Fibroblast of lung (primary cell): ENCODE results near the gene CDCA7. TPM values are rescaled to one million over a fixed set of nuclear protein-coding genes. Genes with fewer than 3 reads are reported as not detected.

ENCODE experiments used
- DNase-seq, 2 donors: peaks; one replicate each; pipeline versions ENCODE4 v3.0.0 to v3.0.0-alpha.2; 2010; ENCODE audit warnings: low read depth in 2 of 2
- H2AFZ ChIP-seq: 2 replicates; pipeline ENCODE4 v1.5.1; 2012; ENCODE audit warnings: low read length, control low read depth, inconsistent platforms
- H3K27ac ChIP-seq: 2 replicates; pipeline ENCODE4 v1.5.1; 2011; ENCODE audit warnings: low read length, control low read depth; ENCODE audit not compliant: insufficient read depth
- H3K27me3 ChIP-seq: 2 replicates; pipeline ENCODE4 v1.5.1; 2011; ENCODE audit warnings: mild to moderate bottlenecking, low read length; ENCODE audit not compliant: control insufficient read depth, insufficient read depth
- H3K36me3 ChIP-seq: 2 replicates; pipeline ENCODE4 v1.5.1; 2011; ENCODE audit warnings: low read length; ENCODE audit not compliant: control insufficient read depth, insufficient read depth
- H3K4me1 ChIP-seq: 2 replicates; pipeline ENCODE4 v1.5.1; 2011; ENCODE audit warnings: low read length; ENCODE audit not compliant: control insufficient read depth, insufficient read depth; ENCODE audit errors: extremely low read depth
- H3K4me2 ChIP-seq: 2 replicates; pipeline ENCODE4 v1.5.1; 2011; ENCODE audit warnings: low read length, control low read depth; ENCODE audit not compliant: insufficient read depth; ENCODE audit errors: extremely low read depth
- H3K4me3 ChIP-seq, 4 experiments: fragments of 200-600 bp in 1 of 4; sonication (generic) in 1 of 4; replicated peaks in 1 of 4; 2 replicates each; pipeline ENCODE4 v1.5.1; 2011 to 2016; ENCODE audit warnings: low read length in 4 of 4, low read depth in 3 of 4, mild to moderate bottlenecking in 3 of 4, control low read depth in 2 of 4, inconsistent platforms in 1 of 4, mixed read lengths in 1 of 4; ENCODE audit not compliant: insufficient read depth in 1 of 4; ENCODE audit errors: control extremely low read depth in 1 of 4
- H3K79me2 ChIP-seq: 2 replicates; pipeline ENCODE4 v1.5.1; 2012; ENCODE audit warnings: mild to moderate bottlenecking, low read length, inconsistent platforms; ENCODE audit not compliant: control insufficient read depth, insufficient read depth
- H3K9ac ChIP-seq: 2 replicates; pipeline ENCODE4 v1.5.1; 2011; ENCODE audit warnings: mild to moderate bottlenecking, low read length, control low read depth; ENCODE audit not compliant: insufficient read depth
- H3K9me3 ChIP-seq: 2 replicates; pipeline ENCODE4 v1.5.1; 2012; ENCODE audit warnings: low read depth, low read length; ENCODE audit not compliant: control insufficient read depth, insufficient read depth
- H4K20me1 ChIP-seq: 2 replicates; pipeline ENCODE4 v1.5.1; 2011; ENCODE audit warnings: low read length; ENCODE audit not compliant: control insufficient read depth, insufficient read depth; ENCODE audit errors: extremely low read depth
- CTCF ChIP-seq, 2 donors: IDR thresholded peaks in 1 of 2; conservative IDR thresholded peaks in 1 of 2; 1 replicate in 1 of 2; 2 replicates in 1 of 2; pipeline ENCODE4 v1.5.1; 2011 to 2012; ENCODE audit warnings: low read length in 2 of 2, control low read depth in 1 of 2, inconsistent platforms in 1 of 2, low read depth in 1 of 2, mild to moderate bottlenecking in 1 of 2
- EZH2 ChIP-seq: IDR thresholded peaks from 2 replicates; pipeline ENCODE4 v1.5.1; 2012; ENCODE audit warnings: low read length, control low read depth, mild to moderate bottlenecking; ENCODE audit errors: missing control alignments
- polyA plus RNA-seq, 2 donors: library from polyadenylated mRNA; depleted of rRNA in 1 of 2; stranded (reverse) in 1 of 2; unstranded in 1 of 2; fragments of >200 nt; gene quantifications; 2 replicates each; pipeline ENCODE4 v1.2.1, GENCODE V29; 2011 to 2012; ENCODE audit warnings: missing spikeins in 1 of 2
- total RNA-seq: library from RNA; depleted of rRNA; stranded (reverse); fragments of >200 nt; gene quantifications from 2 replicates; pipeline ENCODE4 v1.2.1, GENCODE V29; 2014

Gene CDCA7
- total and polyA plus RNA-seq, 2 donors (not counting 1 experiment from before 2014, with no cell fraction given): 1.3 to 10.3 TPM

- no peak overlapping the region for H2AFZ ChIP-seq
- H3K4me3 ChIP-seq: no peak overlapping the region
- H3K4me2 ChIP-seq: no peak overlapping the region
- H3K36me3 ChIP-seq: no peaks in the 10 kb centered on the region
- no peaks in the 10 kb centered on the region for H4K20me1 ChIP-seq
- no peak for DNase-seq
- no peak overlapping the region for H3K27ac ChIP-seq
- no peaks in the 10 kb centered on the region for H3K27me3 ChIP-seq
- TF ChIP-seq CTCF (conservative IDR thresholded peaks at IDR 0.05 in 1 of 2, IDR thresholded peaks at IDR 0.05 in 1 of 2; ENCODE audit: low read depth in 1 of 2, low read length in 2 of 2) (no peak), EZH2 (no peak)
- H3K4me1 ChIP-seq: no peaks in the 10 kb centered on the region
- H3K9ac ChIP-seq: no peak overlapping the region
- H3K9me3 ChIP-seq: no peaks in the 10 kb centered on the region
- no peaks in the 10 kb centered on the region for H3K79me2 ChIP-seq
Measured at GRCh38 chr2:173387660-173388059, 33.0 kb downstream of the CDCA7 start.

- Histone ChIP-seq H3K9ac (no peak overlapping the region), H4K20me1 (no peaks in the 10 kb centered on the region), H3K4me1 (no peaks in the 10 kb centered on the region), H3K36me3 (no peaks in the 10 kb centered on the region), H3K9me3 (no peaks in the 10 kb centered on the region), H3K4me2 (no peak overlapping the region), H2AFZ (no peak overlapping the region), H3K27ac (no peak overlapping the region), H3K79me2 (no peaks in the 10 kb centered on the region), H3K4me3 (no peak overlapping the region), H3K27me3 (no peaks in the 10 kb centered on the region)
- no peak for TF ChIP-seq EZH2
- TF ChIP-seq CTCF (conservative IDR thresholded peaks at IDR 0.05 in 1 of 2, IDR thresholded peaks at IDR 0.05 in 1 of 2; ENCODE audit: low read depth in 1 of 2, low read length in 2 of 2): no peak
- no peak for DNase-seq
Measured at GRCh38 chr2:173388795-173389194, 34.1 kb downstream of the CDCA7 start.

GRCh38 chr2:173390036-173390435, 35.4 kb downstream of the CDCA7 start:
- H3K36me3 ChIP-seq: no peaks in the 10 kb centered on the region
- no peaks in the 10 kb centered on the region for H3K79me2 ChIP-seq
- no peaks in the 10 kb centered on the region for H3K9me3 ChIP-seq
- no peaks in the 10 kb centered on the region for H3K4me1 ChIP-seq
- H3K4me2 ChIP-seq: no peak overlapping the region
- TF ChIP-seq CTCF (conservative IDR thresholded peaks at IDR 0.05 in 1 of 2, IDR thresholded peaks at IDR 0.05 in 1 of 2; ENCODE audit: low read depth in 1 of 2, low read length in 2 of 2): no peak
- no peak for TF ChIP-seq EZH2
- no peak overlapping the region for H3K9ac ChIP-seq
- H3K27ac ChIP-seq: no peak overlapping the region
- DNase-seq: no peak
- H3K27me3 ChIP-seq: no peaks in the 10 kb centered on the region
- no peak overlapping the region for H2AFZ ChIP-seq
- no peaks in the 10 kb centered on the region for H4K20me1 ChIP-seq
- no peak overlapping the region for H3K4me3 ChIP-seq
